ENCODE results near the gene RWDD3. TPM values are rescaled to one million over a fixed set of nuclear protein-coding genes. Genes with fewer than 3 reads are reported as not detected.

RWDD3 gene
- total and polyA plus RNA-seq, 3 donors from 2014 or later, result 10.0 to 11.8 (median 11.2) TPM

DNA sequence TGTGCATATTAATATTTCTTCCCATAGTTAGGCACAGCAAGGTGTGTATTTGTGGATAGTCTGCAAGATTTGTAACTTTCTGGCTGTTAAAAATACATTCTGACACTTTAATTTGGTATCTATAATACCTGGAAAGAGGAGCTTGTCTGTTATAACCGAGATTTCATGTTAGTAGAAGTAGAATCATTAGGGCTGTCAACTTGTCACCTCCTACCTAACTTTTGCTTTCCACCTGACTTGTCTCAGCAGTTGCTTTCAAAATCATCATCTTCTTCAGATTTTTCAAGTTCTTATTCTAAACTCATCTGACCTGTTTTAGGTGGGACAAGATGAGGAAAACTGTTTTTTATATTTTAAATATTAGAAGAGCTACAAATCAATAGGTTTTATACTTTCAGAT, 11.0 kb downstream of the RWDD3 start:
- no peak for TF ChIP-seq POLR2A (IDR thresholded peaks at IDR 0.05)
- TF ChIP-seq, protein P1, sequence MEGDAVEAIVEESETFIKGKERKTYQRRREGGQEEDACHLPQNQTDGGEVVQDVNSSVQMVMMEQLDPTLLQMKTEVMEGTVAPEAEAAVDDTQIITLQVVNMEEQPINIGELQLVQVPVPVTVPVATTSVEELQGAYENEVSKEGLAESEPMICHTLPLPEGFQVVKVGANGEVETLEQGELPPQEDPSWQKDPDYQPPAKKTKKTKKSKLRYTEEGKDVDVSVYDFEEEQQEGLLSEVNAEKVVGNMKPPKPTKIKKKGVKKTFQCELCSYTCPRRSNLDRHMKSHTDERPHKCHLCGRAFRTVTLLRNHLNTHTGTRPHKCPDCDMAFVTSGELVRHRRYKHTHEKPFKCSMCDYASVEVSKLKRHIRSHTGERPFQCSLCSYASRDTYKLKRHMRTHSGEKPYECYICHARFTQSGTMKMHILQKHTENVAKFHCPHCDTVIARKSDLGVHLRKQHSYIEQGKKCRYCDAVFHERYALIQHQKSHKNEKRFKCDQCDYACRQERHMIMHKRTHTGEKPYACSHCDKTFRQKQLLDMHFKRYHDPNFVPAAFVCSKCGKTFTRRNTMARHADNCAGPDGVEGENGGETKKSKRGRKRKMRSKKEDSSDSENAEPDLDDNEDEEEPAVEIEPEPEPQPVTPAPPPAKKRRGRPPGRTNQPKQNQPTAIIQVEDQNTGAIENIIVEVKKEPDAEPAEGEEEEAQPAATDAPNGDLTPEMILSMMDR (IDR thresholded peaks at IDR 0.05), result no peak

DNA sequence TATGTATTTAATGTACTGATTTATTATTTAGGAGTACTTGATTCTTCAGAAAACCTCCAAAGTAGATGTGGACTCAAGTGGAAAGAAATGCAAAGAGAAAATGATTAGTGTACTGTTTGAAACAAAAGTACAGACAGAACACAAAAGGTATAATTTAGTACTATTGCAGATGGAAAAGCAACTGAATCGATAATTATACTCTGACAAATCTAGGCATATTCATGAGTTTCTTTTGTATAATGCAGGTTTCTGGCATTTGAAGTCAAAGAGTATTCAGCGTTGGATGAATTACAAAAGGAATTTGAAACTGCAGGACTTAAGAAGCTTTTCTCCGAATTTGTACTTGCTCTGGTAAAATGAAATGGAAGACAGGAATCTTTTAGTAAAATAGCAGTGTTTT, 12.5 kb downstream of the RWDD3 start:
- no peaks in the 10 kb centered on the region for H3K36me3 ChIP-seq (ENCODE audit: low read depth, missing control alignments)
- H3K4me3 ChIP-seq, result no peak overlapping the region
- no peak overlapping the region for H3K27ac ChIP-seq
- H3K9me3 ChIP-seq, result no peaks in the 10 kb centered on the region
- TF ChIP-seq, protein P1 (IDR thresholded peaks at IDR 0.05), result no peak
- TF ChIP-seq POLR2A (IDR thresholded peaks at IDR 0.05), result no peak
- no peaks in the 10 kb centered on the region for H3K27me3 ChIP-seq
- WGBS, 2 donors, result 77 to 79% methylated on average over 3 of the region's 3 CpGs
- no peaks in the 10 kb centered on the region for H3K4me1 ChIP-seq
- no peak for DNase-seq
- intact Hi-C loops (cut with DNase I; ENCODE audit: low total_unique reads), result no loop called here

More for the DNA sequence above, 11.0 kb downstream of the RWDD3 start:
- no peak for DNase-seq
- no peaks in the 10 kb centered on the region for H3K4me1 ChIP-seq
- intact Hi-C loops (cut with DNase I; ENCODE audit: low total_unique reads), result no loop called here
- no peaks in the 10 kb centered on the region for H3K27me3 ChIP-seq
- 81 to 82% methylated on average over 1 of the region's 1 CpG for WGBS, 2 donors
- H3K9me3 ChIP-seq, result no peaks in the 10 kb centered on the region
- H3K36me3 ChIP-seq (ENCODE audit: low read depth, missing control alignments), result no peaks in the 10 kb centered on the region
- no peak overlapping the region for H3K4me3 ChIP-seq
- H3K27ac ChIP-seq, result no peak overlapping the region

DNA sequence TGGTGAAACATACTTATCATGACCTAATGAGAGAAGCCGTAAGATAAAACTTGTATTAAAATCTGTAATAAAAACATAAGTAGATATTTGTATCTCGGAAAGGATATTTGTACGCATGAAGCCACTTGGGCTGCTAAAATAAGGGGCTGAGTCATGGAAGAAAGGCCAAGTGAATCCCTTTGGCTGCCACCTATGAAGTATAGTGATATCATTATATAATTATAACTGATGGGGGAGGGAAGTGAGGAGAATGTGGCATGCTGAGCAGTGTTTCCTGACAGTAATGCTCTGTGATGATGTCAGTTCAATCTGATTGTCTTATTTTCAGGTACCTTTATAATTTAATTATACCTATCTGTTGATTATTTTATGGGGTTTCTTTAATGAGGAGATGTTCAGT, 13.6 kb downstream of the RWDD3 start:
- H3K4me3 ChIP-seq, result no peak overlapping the region
- no peaks in the 10 kb centered on the region for H3K27me3 ChIP-seq
- no peaks in the 10 kb centered on the region for H3K36me3 ChIP-seq (ENCODE audit: low read depth, missing control alignments)
- no peak for DNase-seq
- H3K9me3 ChIP-seq, result no peaks in the 10 kb centered on the region
- 93 to 97% methylated on average over 3 of the region's 3 CpGs for WGBS, 2 donors
- intact Hi-C loops (cut with DNase I; ENCODE audit: low total_unique reads), result no loop called here
- H3K27ac ChIP-seq, result no peak overlapping the region
- TF ChIP-seq, protein P1 (IDR thresholded peaks at IDR 0.05), result no peak
- TF ChIP-seq POLR2A (IDR thresholded peaks at IDR 0.05), result no peak
- H3K4me1 ChIP-seq, result no peaks in the 10 kb centered on the region

DNA sequence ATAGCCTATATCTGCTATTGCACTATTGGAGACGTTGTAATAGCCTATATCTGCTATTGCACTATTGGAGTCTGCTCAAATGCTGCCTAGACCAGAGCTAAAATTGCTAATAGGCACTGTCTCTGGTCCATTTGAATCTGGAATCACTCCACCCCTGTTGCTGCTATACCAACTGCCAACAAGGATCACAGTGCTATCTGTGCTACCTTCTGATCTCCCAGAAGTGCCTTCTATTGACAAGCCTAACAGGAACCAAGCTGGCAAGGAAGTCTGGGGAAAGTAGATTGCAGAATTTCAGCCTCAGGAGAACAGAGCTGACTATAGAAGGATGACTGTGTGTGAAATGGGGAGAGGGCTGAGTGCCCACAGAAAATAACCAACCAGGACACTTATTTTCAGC, 15.9 kb downstream of the RWDD3 start:
- DNase-seq, result no peak
- no peak for TF ChIP-seq POLR2A (IDR thresholded peaks at IDR 0.05)
- TF ChIP-seq, protein P1 (IDR thresholded peaks at IDR 0.05), result no peak
- H3K9me3 ChIP-seq, result no peaks in the 10 kb centered on the region
- no peaks in the 10 kb centered on the region for H3K36me3 ChIP-seq (ENCODE audit: low read depth, missing control alignments)
- intact Hi-C loops (cut with DNase I; ENCODE audit: low total_unique reads), result no loop called here
- no peaks in the 10 kb centered on the region for H3K4me1 ChIP-seq
- no peaks in the 10 kb centered on the region for H3K27me3 ChIP-seq
- no peak overlapping the region for H3K4me3 ChIP-seq
- 58 to 63% methylated on average over 1 of the region's 1 CpG for WGBS, 2 donors
- no peak overlapping the region for H3K27ac ChIP-seq

DNA sequence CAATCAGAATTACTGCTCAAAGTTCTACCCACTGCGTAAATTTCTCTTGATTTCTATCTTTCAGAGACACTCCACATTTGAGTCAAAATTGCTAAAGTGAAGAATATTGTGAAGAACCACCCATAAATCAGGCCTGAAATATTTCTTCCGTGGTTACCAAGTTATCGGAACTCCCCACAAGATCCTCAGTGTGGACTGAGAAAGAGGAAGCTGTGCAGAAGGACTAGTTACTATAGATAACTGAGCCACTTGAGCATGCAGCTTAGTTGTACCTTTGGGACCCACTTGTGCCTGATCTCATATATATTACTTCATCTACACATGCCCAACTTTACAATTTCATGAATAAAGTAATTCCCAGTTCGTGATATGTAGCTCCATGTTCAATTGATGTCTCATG, 18.4 kb downstream of the RWDD3 start:
- Histone ChIP-seq H3K4me1 (no peaks in the 10 kb centered on the region), H3K27ac (no peak overlapping the region), H3K9me3 (no peaks in the 10 kb centered on the region), H3K4me3 (no peak overlapping the region), H3K27me3 (no peaks in the 10 kb centered on the region), H3K36me3 (ENCODE audit: low read depth, missing control alignments) (no peaks in the 10 kb centered on the region)
- intact Hi-C loops (cut with DNase I; ENCODE audit: low total_unique reads), result no loop called here
- DNase-seq, result no peak
- 76% methylated on average over 4 of the region's 4 CpGs for WGBS, 2 donors
- no peak for TF ChIP-seq POLR2A (IDR thresholded peaks at IDR 0.05)
- TF ChIP-seq, protein P1 (IDR thresholded peaks at IDR 0.05), result no peak
